HCT116 (cell line): ENCODE data around the gene SCN3A.

Experiments used
- ATF3 ChIP-seq: IDR thresholded peaks from 2 replicates; pipeline ENCODE4 v1.6.1; 2012
- CTCF ChIP-seq, 3 experiments: fragments of 200-600 bp in 1 of 3; sonication (generic) in 1 of 3; IDR thresholded peaks in 2 of 3; conservative IDR thresholded peaks in 1 of 3; 2 replicates each; pipeline ENCODE4 v1.5.1; 2012 to 2017; ENCODE audit warnings: low read depth in 2 of 3, low read length in 2 of 3, antibody characterized with exemption in 1 of 3, borderline replicate concordance in 1 of 3, control low read depth in 1 of 3, mild to moderate bottlenecking in 1 of 3, mixed read lengths in 1 of 3, mixed run types in 1 of 3, moderate library complexity in 1 of 3; ENCODE audit not compliant: insufficient read depth in 1 of 3
- ELF1 ChIP-seq: IDR thresholded peaks from 2 replicates; pipeline ENCODE4 v1.6.1; 2012; ENCODE audit warnings: low read depth, borderline replicate concordance
- EZH2 ChIP-seq: fragments of 200-600 bp; sonication (generic); IDR thresholded peaks from 2 replicates; pipeline ENCODE4 v1.6.1; 2017; ENCODE audit warnings: antibody characterized with exemption, mixed run types
- EZH2phosphoT487 ChIP-seq: fragments of 200-600 bp; IDR thresholded peaks from 2 replicates; pipeline ENCODE4 v1.6.1; 2018; ENCODE audit warnings: antibody characterized with exemption, borderline replicate concordance
- POLR2A ChIP-seq: IDR thresholded peaks from 2 replicates; pipeline ENCODE4 v1.7.0; 2011; ENCODE audit warnings: borderline replicate concordance; ENCODE audit not compliant: insufficient read depth, insufficient read length; ENCODE audit errors: extremely low read depth
- POLR2AphosphoS5 ChIP-seq: IDR thresholded peaks from 2 replicates; pipeline ENCODE4 v1.6.1; 2011; ENCODE audit warnings: mild to moderate bottlenecking, low read depth, low read length, moderate library complexity
- SIN3A ChIP-seq: IDR thresholded peaks from 2 replicates; pipeline ENCODE4 v1.6.1; 2012; ENCODE audit warnings: low read depth

- TF ChIP-seq EZH2 (no peak), ATF3 (no peak), CTCF (IDR thresholded peaks at IDR 0.05 in 2 of 3, conservative IDR thresholded peaks at IDR 0.05 in 1 of 3; ENCODE audit: borderline replicate concordance in 1 of 3, insufficient read depth in 1 of 3, low read depth in 2 of 3, low read length in 2 of 3) (no peak), POLR2AphosphoS5 (no peak), EZH2phosphoT487 (no peak), SIN3A (no peak), POLR2A (no peak), ELF1 (no peak)
Observed at GRCh38 chr2:165192729-165193128, 11.1 kb downstream of the SCN3A start.
